Neural cell (in vitro differentiated cells): Measurements from ENCODE around the gene SH3TC2.

Source experiments
- EP300 ChIP-seq: fragments of 450-650 bp; conservative IDR thresholded peaks from 2 replicates; pipeline ENCODE4 v1.6.1; 2014; ENCODE audit warnings: antibody characterized with exemption, mild to moderate bottlenecking, moderate library complexity; ENCODE audit not compliant: poor library complexity, severe bottlenecking
- POLR2AphosphoS5 ChIP-seq: IDR thresholded peaks from 2 replicates; pipeline ENCODE4 v1.6.1; 2012
- RAD21 ChIP-seq: fragments of 450-650 bp; conservative IDR thresholded peaks from 2 replicates; pipeline ENCODE4 v1.6.1; 2014; ENCODE audit warnings: antibody characterized with exemption, mild to moderate bottlenecking, moderate library complexity
- SMC3 ChIP-seq: fragments of 450-650 bp; conservative IDR thresholded peaks from 2 replicates; pipeline ENCODE4 v1.6.1; 2014; ENCODE audit warnings: antibody characterized with exemption, mild to moderate bottlenecking, moderate library complexity; ENCODE audit not compliant: poor library complexity
- TF ChIP-seq, protein P1 (sequence below): fragments of 450-650 bp; IDR thresholded peaks from 2 replicates; pipeline ENCODE4 v1.5.1; 2014; ENCODE audit warnings: antibody characterized with exemption, mild to moderate bottlenecking, moderate library complexity; ENCODE audit not compliant: poor library complexity, severe bottlenecking
- TF ChIP-seq, protein P2 (sequence below): IDR thresholded peaks from 2 replicates; pipeline ENCODE4 v1.6.1; 2012; ENCODE audit warnings: borderline replicate concordance

DNA sequence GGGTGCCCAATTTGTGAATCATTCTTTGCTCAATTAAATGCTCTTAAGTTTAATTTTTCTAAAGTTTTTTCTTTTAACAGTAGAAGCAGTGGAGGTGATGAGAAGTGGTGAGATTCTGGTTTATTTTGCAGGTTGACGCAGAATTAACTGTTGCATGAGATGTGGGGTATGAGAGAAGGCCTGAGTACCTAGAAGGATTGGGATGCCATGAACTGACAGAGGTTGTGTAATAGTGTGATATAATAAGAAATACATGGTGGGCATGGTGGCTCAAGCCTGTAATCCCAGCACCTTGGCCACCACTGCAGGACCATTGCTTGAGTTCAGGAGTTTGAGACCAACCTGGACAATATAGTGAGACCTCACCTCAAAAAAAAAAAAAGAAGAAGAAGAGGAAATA, 8.4 kb upstream of the SH3TC2 start:
- TF ChIP-seq, protein P1, sequence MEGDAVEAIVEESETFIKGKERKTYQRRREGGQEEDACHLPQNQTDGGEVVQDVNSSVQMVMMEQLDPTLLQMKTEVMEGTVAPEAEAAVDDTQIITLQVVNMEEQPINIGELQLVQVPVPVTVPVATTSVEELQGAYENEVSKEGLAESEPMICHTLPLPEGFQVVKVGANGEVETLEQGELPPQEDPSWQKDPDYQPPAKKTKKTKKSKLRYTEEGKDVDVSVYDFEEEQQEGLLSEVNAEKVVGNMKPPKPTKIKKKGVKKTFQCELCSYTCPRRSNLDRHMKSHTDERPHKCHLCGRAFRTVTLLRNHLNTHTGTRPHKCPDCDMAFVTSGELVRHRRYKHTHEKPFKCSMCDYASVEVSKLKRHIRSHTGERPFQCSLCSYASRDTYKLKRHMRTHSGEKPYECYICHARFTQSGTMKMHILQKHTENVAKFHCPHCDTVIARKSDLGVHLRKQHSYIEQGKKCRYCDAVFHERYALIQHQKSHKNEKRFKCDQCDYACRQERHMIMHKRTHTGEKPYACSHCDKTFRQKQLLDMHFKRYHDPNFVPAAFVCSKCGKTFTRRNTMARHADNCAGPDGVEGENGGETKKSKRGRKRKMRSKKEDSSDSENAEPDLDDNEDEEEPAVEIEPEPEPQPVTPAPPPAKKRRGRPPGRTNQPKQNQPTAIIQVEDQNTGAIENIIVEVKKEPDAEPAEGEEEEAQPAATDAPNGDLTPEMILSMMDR: no peak
- TF ChIP-seq RAD21: no peak
- no peak for TF ChIP-seq POLR2AphosphoS5
- no peak for TF ChIP-seq EP300
- TF ChIP-seq SMC3: no peak
- TF ChIP-seq, protein P2, sequence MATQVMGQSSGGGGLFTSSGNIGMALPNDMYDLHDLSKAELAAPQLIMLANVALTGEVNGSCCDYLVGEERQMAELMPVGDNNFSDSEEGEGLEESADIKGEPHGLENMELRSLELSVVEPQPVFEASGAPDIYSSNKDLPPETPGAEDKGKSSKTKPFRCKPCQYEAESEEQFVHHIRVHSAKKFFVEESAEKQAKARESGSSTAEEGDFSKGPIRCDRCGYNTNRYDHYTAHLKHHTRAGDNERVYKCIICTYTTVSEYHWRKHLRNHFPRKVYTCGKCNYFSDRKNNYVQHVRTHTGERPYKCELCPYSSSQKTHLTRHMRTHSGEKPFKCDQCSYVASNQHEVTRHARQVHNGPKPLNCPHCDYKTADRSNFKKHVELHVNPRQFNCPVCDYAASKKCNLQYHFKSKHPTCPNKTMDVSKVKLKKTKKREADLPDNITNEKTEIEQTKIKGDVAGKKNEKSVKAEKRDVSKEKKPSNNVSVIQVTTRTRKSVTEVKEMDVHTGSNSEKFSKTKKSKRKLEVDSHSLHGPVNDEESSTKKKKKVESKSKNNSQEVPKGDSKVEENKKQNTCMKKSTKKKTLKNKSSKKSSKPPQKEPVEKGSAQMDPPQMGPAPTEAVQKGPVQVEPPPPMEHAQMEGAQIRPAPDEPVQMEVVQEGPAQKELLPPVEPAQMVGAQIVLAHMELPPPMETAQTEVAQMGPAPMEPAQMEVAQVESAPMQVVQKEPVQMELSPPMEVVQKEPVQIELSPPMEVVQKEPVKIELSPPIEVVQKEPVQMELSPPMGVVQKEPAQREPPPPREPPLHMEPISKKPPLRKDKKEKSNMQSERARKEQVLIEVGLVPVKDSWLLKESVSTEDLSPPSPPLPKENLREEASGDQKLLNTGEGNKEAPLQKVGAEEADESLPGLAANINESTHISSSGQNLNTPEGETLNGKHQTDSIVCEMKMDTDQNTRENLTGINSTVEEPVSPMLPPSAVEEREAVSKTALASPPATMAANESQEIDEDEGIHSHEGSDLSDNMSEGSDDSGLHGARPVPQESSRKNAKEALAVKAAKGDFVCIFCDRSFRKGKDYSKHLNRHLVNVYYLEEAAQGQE: no peak
